K562 (cell line): ENCODE measurements around the gene SIRT2. TPM values are rescaled to one million over a fixed set of nuclear protein-coding genes. Genes with fewer than 3 reads are reported as not detected.

ENCODE experiments used
- AFF4 ChIP-seq: sonication (generic); formaldehyde crosslinking; IDR thresholded peaks from 2 replicates; pipeline ENCODE4 v1.8.0; 2023; ENCODE audit warnings: mild to moderate bottlenecking, missing genetic modification reagents
- BCLAF1 ChIP-seq, 2 experiments: fragments of 450-650 bp in 1 of 2; IDR thresholded peaks; 2 replicates each; pipeline ENCODE4 v1.6.1; 2011 to 2017; ENCODE audit warnings: low read depth in 2 of 2, antibody characterized with exemption in 1 of 2, borderline replicate concordance in 1 of 2, low read length in 1 of 2, mild to moderate bottlenecking in 1 of 2, mixed read lengths in 1 of 2; ENCODE audit not compliant: control insufficient read depth in 1 of 2
- EHMT2 ChIP-seq: fragments of 450-650 bp; IDR thresholded peaks from 2 replicates; pipeline ENCODE4 v1.6.1; 2018; ENCODE audit warnings: antibody characterized with exemption
- GATA2 ChIP-seq: sonication (generic); formaldehyde crosslinking; IDR thresholded peaks from 2 replicates; pipeline ENCODE4 v1.4.0; 2020; ENCODE audit warnings: mild to moderate bottlenecking, missing genetic modification reagents
- JUND ChIP-seq, 2 experiments: IDR thresholded peaks; 2 replicates in 1 of 2; 3 replicates in 1 of 2; pipeline ENCODE4 v1.6.1; 2011; ENCODE audit warnings: borderline replicate concordance in 2 of 2, low read depth in 2 of 2, low read length in 2 of 2, improper control_type of control experiment in 1 of 2, missing biosample characterization in 1 of 2, missing genetic modification characterization in 1 of 2, missing genetic modification reagents in 1 of 2
- MAFK ChIP-seq: IDR thresholded peaks from 2 replicates; pipeline ENCODE4 v1.6.1; 2011; ENCODE audit warnings: low read length, improper control_type of control experiment
- MXI1 ChIP-seq: IDR thresholded peaks from 2 replicates; pipeline ENCODE4 v1.6.1; 2011; ENCODE audit warnings: low read depth, mild to moderate bottlenecking, improper control_type of control experiment, low read length
- NONO ChIP-seq, 2 experiments: fragments of 200-400 bp in 1 of 2; fragments of 450-650 bp in 1 of 2; formaldehyde crosslinking in 1 of 2; IDR thresholded peaks; 2 replicates each; pipeline ENCODE4 v1.6.1; 2017; ENCODE audit warnings: low read depth in 2 of 2, mild to moderate bottlenecking in 2 of 2, moderate library complexity in 2 of 2, low read length in 1 of 2
- PHF8 ChIP-seq: fragments of 200-600 bp; sonication (generic); IDR thresholded peaks from 2 replicates; pipeline ENCODE4 v1.6.1; 2012; ENCODE audit warnings: mixed run types, mild to moderate bottlenecking, inconsistent platforms, low read length, moderate library complexity, borderline replicate concordance
- PTBP1 ChIP-seq: fragments of 200-400 bp; formaldehyde crosslinking; IDR thresholded peaks from 2 replicates; pipeline ENCODE4 v1.6.1; 2017; ENCODE audit warnings: low read depth, low read length
- TCFL5 ChIP-seq: fragments of 250-450 bp; sonication (Bioruptor Pico); conservative IDR thresholded peaks from 2 replicates; pipeline ENCODE4 v1.6.1; 2021; ENCODE audit warnings: mild to moderate bottlenecking, moderate library complexity, matching md5 sums
- THRAP3 ChIP-seq: fragments of 450-650 bp; IDR thresholded peaks from 2 replicates; pipeline ENCODE4 v1.6.1; 2016; ENCODE audit warnings: mild to moderate bottlenecking, inconsistent platforms, borderline replicate concordance
- TSHZ1 ChIP-seq: fragments of 250-450 bp; sonication (Bioruptor Pico); IDR thresholded peaks from 2 replicates; pipeline ENCODE4 v1.4.0; 2020; ENCODE audit warnings: mild to moderate bottlenecking, moderate library complexity
- WHSC1 ChIP-seq: IDR thresholded peaks from one replicate; pipeline ENCODE4 v1.6.1; 2012; ENCODE audit warnings: low read length, control low read depth, inconsistent platforms
- ZNF316 ChIP-seq: fragments of 450-650 bp; IDR thresholded peaks from 2 replicates; pipeline ENCODE4 v1.6.1; 2016
- ZNF354B ChIP-seq: fragments of 250-450 bp; sonication (Bioruptor Pico); IDR thresholded peaks from 2 replicates; pipeline ENCODE4 v1.4.0; 2020
- ZNF717 ChIP-seq: fragments of 250-450 bp; sonication (Bioruptor Pico); IDR thresholded peaks from 2 replicates; pipeline ENCODE4 v1.5.0; 2021
- ZNF778 ChIP-seq: fragments of 450-650 bp; formaldehyde crosslinking; IDR thresholded peaks from 2 replicates; pipeline ENCODE4 v1.4.0; 2020; ENCODE audit warnings: mild to moderate bottlenecking, moderate library complexity
- polyA plus RNA-seq, 8 experiments: library from polyadenylated mRNA; depleted of rRNA in 4 of 8; stranded (reverse) in 5 of 8; unstranded in 3 of 8; fragments of >200 nt; fragmentation: Nextera tagmentation in 2 of 8; fragmentation: Illumina TruSeq in 1 of 8; extraction: Ambion mirVana in 2 of 8; extraction: Trizol in 1 of 8; gene quantifications; 2 replicates each; pipeline versions ENCODE4 v1.2.1 to v1.2.3, GENCODE V29; 2011 to 2014; ENCODE audit warnings: inconsistent platforms in 1 of 8, missing spikeins in 1 of 8
- total RNA-seq, 7 experiments: library from RNA; depleted of rRNA in 6 of 7; stranded (reverse); fragments of >200 nt in 6 of 7; fragmentation: Illumina TruSeq in 2 of 7; extraction: Trizol in 2 of 7; gene quantifications; 2 replicates each; pipeline versions ENCODE4 v1.2.1 to v1.2.3, GENCODE V29; 2011 to 2021; ENCODE audit warnings: low replicate concordance in 1 of 7

SIRT2 gene
- total and polyA plus RNA-seq, 9 of the 15 experiments (the other 6 are each of a cell fraction or from before 2014, with no cell fraction given): 2.3 to 35.2 (median 22.9) TPM

- TF ChIP-seq JUND (IDR thresholded peaks at IDR 0.05; ENCODE audit: borderline replicate concordance, low read depth, low read length): peak; percentile 51
- TF ChIP-seq JUND (tag; IDR thresholded peaks at IDR 0.05; ENCODE audit: borderline replicate concordance, low read depth, low read length): no peak; the same call in 2 of the 3 replicates
- TF ChIP-seq ZNF778 (CRISPR knock-in tag): no peak
- TF ChIP-seq AFF4: no peak
- peak; percentile 58; the same call in 1 of the 2 replicates for TF ChIP-seq PHF8
- 0 out of 4 replicates have a peak, but pooled peaks of 1 of the 2 experiments have one; percentile 27 for TF ChIP-seq NONO (IDR thresholded peaks at IDR 0.05; ENCODE audit: low read depth in 2 of 2, low read length in 1 of 2)
- no peak for TF ChIP-seq THRAP3
- TF ChIP-seq WHSC1: no peak
- TF ChIP-seq BCLAF1 (IDR thresholded peaks at IDR 0.05; ENCODE audit: borderline replicate concordance in 1 of 2, control insufficient read depth in 1 of 2, low read depth in 2 of 2, low read length in 1 of 2): no peak
- no peak for TF ChIP-seq PTBP1
- TF ChIP-seq MAFK: no peak
- no peak for TF ChIP-seq ZNF316
- TF ChIP-seq GATA2 (CRISPR knock-in tag): no peak
- TF ChIP-seq MXI1: peak; percentile 93
- no peak for TF ChIP-seq EHMT2
- no peak for TF ChIP-seq TSHZ1 (CRISPR knock-in tag)
- TF ChIP-seq ZNF354B: no peak
- no peak for TF ChIP-seq TCFL5 (CRISPR knock-in tag)
- no peak for TF ChIP-seq ZNF717 (CRISPR knock-in tag)
Observed at GRCh38 chr19:38851622-38852230, 47.7 kb downstream of the SIRT2 start (continued).
